ENCODE results near the gene KRT37. TPM values are rescaled to one million over a fixed set of nuclear protein-coding genes. Genes with fewer than 3 reads are reported as not detected.

Gene KRT37
- not detected in 2 replicates for total RNA-seq

GRCh38 chr17:41424111-41424635, at the start of gene KRT37:
Gene KRT37, minus strand, starts transcription at chr17:41424585. Its CDS starts 62 bp downstream, at chr17:41424523.

GRCh38 chr17:41466988-41467387, 42.6 kb upstream of the KRT37 start, which contains the start of gene KRT32:
Gene KRT32, minus strand, starts transcription at chr17:41467386. Its CDS starts 61 bp downstream, at chr17:41467325.

GRCh38 chr17:41440531-41441033, 16.2 kb upstream of the KRT37 start, which contains the start of gene KRT38:
Gene KRT38, minus strand, starts transcription at chr17:41440983. Its CDS starts 62 bp downstream, at chr17:41440921.

GRCh38 chr17:41396996-41397660, 27.3 kb downstream of the KRT37 start, which contains the start of gene KRT31:
Gene KRT31, minus strand, starts transcription at chr17:41397608. Its CDS starts 69 bp downstream, at chr17:41397539.

GRCh38 chr17:41381943-41382342, 42.4 kb downstream of the KRT37 start, which contains the start of gene KRT34:
Gene KRT34, minus strand, starts transcription at chr17:41382306. Its CDS starts 60 bp downstream, at chr17:41382246.

Other genes starting within 250 kb of the KRT37 start
- not detected in 2 replicates for gene KRTAP4-2, start 246.4 kb downstream of the KRT37 start, total RNA-seq
- gene KRTAP4-1, start 239.7 kb downstream of the KRT37 start, total RNA-seq, result not detected in 2 replicates
- not detected in 2 replicates for gene KRTAP9-1, start 234.7 kb downstream of the KRT37 start, total RNA-seq
- gene KRTAP9-2, start 197.9 kb downstream of the KRT37 start, total RNA-seq, result not detected in 2 replicates
- not detected in 2 replicates for gene KRTAP9-3, start 192.1 kb downstream of the KRT37 start, total RNA-seq
- not detected in 2 replicates for gene KRTAP9-8, start 186.6 kb downstream of the KRT37 start, total RNA-seq
- gene KRTAP9-4, start 174.9 kb downstream of the KRT37 start, total RNA-seq, result not detected in 2 replicates
- not detected in 2 replicates for gene KRTAP9-9, start 169.2 kb downstream of the KRT37 start, total RNA-seq
- not detected in 2 replicates for gene KRTAP9-6, start 159.2 kb downstream of the KRT37 start, total RNA-seq
- gene KRTAP9-7, start 148.9 kb downstream of the KRT37 start, total RNA-seq, result not detected in 2 replicates
- gene KRTAP29-1, start 121.7 kb downstream of the KRT37 start, total RNA-seq, result not detected in 2 replicates
- gene KRTAP16-1, start 115.3 kb downstream of the KRT37 start, total RNA-seq, result not detected in 2 replicates
- not detected in 2 replicates for gene KRTAP17-1, start 108.9 kb downstream of the KRT37 start, total RNA-seq
- gene KRT33A, start 73.8 kb downstream of the KRT37 start, total RNA-seq, result not detected in 2 replicates
- not detected in 2 replicates for gene KRT33B, start 54.8 kb downstream of the KRT37 start, total RNA-seq
- 0.91 TPM in 1 of 2 replicates, not detected in the other for gene KRT34, start 42.3 kb downstream of the KRT37 start, total RNA-seq
- gene KRT31, start 27.0 kb downstream of the KRT37 start, total RNA-seq, result not detected in 2 replicates
- gene KRT38, start 16.4 kb upstream of the KRT37 start, total RNA-seq, result not detected in 2 replicates
- not detected in 2 replicates for gene KRT32, start 42.8 kb upstream of the KRT37 start, total RNA-seq
- gene KRT35, start 56.6 kb upstream of the KRT37 start, total RNA-seq, result not detected in 2 replicates
- gene KRT36, start 65.3 kb upstream of the KRT37 start, total RNA-seq, result not detected in 2 replicates
- not detected in 2 replicates for gene KRT13, start 81.0 kb upstream of the KRT37 start, total RNA-seq
- 0.65 and 1.1 TPM in 2 replicates for gene KRT15, start 94.3 kb upstream of the KRT37 start, total RNA-seq
- 23.1 and 78.7 TPM in 2 replicates for gene KRT19, start 103.7 kb upstream of the KRT37 start, total RNA-seq
- gene KRT9, start 147.5 kb upstream of the KRT37 start, total RNA-seq, result not detected in 2 replicates
- not detected in 2 replicates for gene KRT14, start 162.3 kb upstream of the KRT37 start, total RNA-seq
- 0.30 TPM in 1 of 2 replicates, not detected in the other for gene KRT16, start 188.2 kb upstream of the KRT37 start, total RNA-seq
- 0.32 and 0.61 TPM in 2 replicates for gene KRT17, start 200.0 kb upstream of the KRT37 start, total RNA-seq

Measured in epithelial cell of umbilical artery (primary cell).